Measurements from ENCODE around the gene ZNF471. TPM values are rescaled to one million over a fixed set of nuclear protein-coding genes. Genes with fewer than 3 reads are reported as not detected.

ZNF471 gene
- total RNA-seq, 1 experiment from 2014 or later, result not detected

GRCh38 chr19:56562766-56563165 lies 55.1 kb downstream of the ZNF471 start:
- POLR2A ChIA-PET, result no interaction called here
- intact Hi-C loops (cut with micrococcal nuclease), result no loop called here
- no peak for TF ChIP-seq CTCF (IDR thresholded peaks at IDR 0.05; ENCODE audit: unreplicated experiment)
- BruUV-seq (replicated peaks), result no TSS peak
- no peak for DNase-seq (ENCODE audit: unreplicated experiment)
- Mint-ChIP-seq H3K9me3 (ENCODE audit: unreplicated experiment) (peaks cover 44% of the 10 kb centered on the region), H3K36me3 (ENCODE audit: insufficient read depth, unreplicated experiment) (no peaks in the 10 kb centered on the region), H3K4me3 (ENCODE audit: unreplicated experiment) (no peak overlapping the region), H3K27me3 (ENCODE audit: insufficient read depth, unreplicated experiment) (no peaks in the 10 kb centered on the region), H3K27ac (ENCODE audit: low read depth, unreplicated experiment) (no peak overlapping the region), H3K4me1 (ENCODE audit: insufficient read depth, unreplicated experiment) (no peaks in the 10 kb centered on the region)
- CTCF ChIA-PET, result no interaction called here

GRCh38 chr19:56566904-56567273 lies 59.2 kb downstream of the ZNF471 start:
- no TSS peak for BruUV-seq (replicated peaks)
- Mint-ChIP-seq H3K27ac (ENCODE audit: low read depth, unreplicated experiment) (no peak overlapping the region), H3K9me3 (ENCODE audit: unreplicated experiment) (peaks cover 28% of the 10 kb centered on the region)

GRCh38 chr19:56567274-56568120 lies 59.8 kb downstream of the ZNF471 start, which contains the start of gene ZNF470:
ZNF470 (plus strand) TSS chr19:56567468; CDS start chr19:56570312, 2,844 bp downstream.
- POLR2A ChIA-PET, result no interaction called here
- intact Hi-C loops (cut with micrococcal nuclease), result no loop called here

More at GRCh38 chr19:56566904-56567273, 59.2 kb downstream of the ZNF471 start:
- Mint-ChIP-seq H3K27me3 (ENCODE audit: insufficient read depth, unreplicated experiment) (no peaks in the 10 kb centered on the region), H3K4me3 (ENCODE audit: unreplicated experiment) (peak overlapping the region; percentile 69), H3K4me1 (ENCODE audit: insufficient read depth, unreplicated experiment) (no peaks in the 10 kb centered on the region), H3K36me3 (ENCODE audit: insufficient read depth, unreplicated experiment) (no peaks in the 10 kb centered on the region)
- ChIA-PET CTCF (no interaction called here), POLR2A (no interaction called here)
- no peak for TF ChIP-seq CTCF (IDR thresholded peaks at IDR 0.05; ENCODE audit: unreplicated experiment)
- no peak for DNase-seq (ENCODE audit: unreplicated experiment)
- intact Hi-C loops (cut with micrococcal nuclease), result no loop called here

GRCh38 chr19:56572589-56572988 lies 64.9 kb downstream of the ZNF471 start:
- Mint-ChIP-seq H3K36me3 (ENCODE audit: insufficient read depth, unreplicated experiment) (no peaks in the 10 kb centered on the region), H3K4me1 (ENCODE audit: insufficient read depth, unreplicated experiment) (no peaks in the 10 kb centered on the region), H3K27me3 (ENCODE audit: insufficient read depth, unreplicated experiment) (no peaks in the 10 kb centered on the region), H3K9me3 (ENCODE audit: unreplicated experiment) (peaks cover 13% of the 10 kb centered on the region), H3K27ac (ENCODE audit: low read depth, unreplicated experiment) (no peak overlapping the region), H3K4me3 (ENCODE audit: unreplicated experiment) (no peak overlapping the region)
- TF ChIP-seq CTCF (IDR thresholded peaks at IDR 0.05; ENCODE audit: unreplicated experiment), result no peak
- BruUV-seq (replicated peaks), result no TSS peak
- no peak for DNase-seq (ENCODE audit: unreplicated experiment)
- intact Hi-C loops (cut with micrococcal nuclease), result no loop called here
- CTCF ChIA-PET, result no interaction called here
- POLR2A ChIA-PET, result no interaction called here

More at GRCh38 chr19:56567274-56568120, 59.8 kb downstream of the ZNF471 start, which contains the start of gene ZNF470:
- CTCF ChIA-PET, result no interaction called here
- Mint-ChIP-seq H3K9me3 (ENCODE audit: unreplicated experiment) (peaks cover 30% of the 10 kb centered on the region), H3K27ac (ENCODE audit: low read depth, unreplicated experiment) (no peak within 1 kb of the TSS), H3K4me3 (ENCODE audit: unreplicated experiment) (peak within 1 kb of the TSS; percentile 69), H3K4me1 (ENCODE audit: insufficient read depth, unreplicated experiment) (no peaks in the 10 kb centered on the region), H3K27me3 (ENCODE audit: insufficient read depth, unreplicated experiment) (no peaks in the 10 kb centered on the region), H3K36me3 (ENCODE audit: insufficient read depth, unreplicated experiment) (no peaks in the 10 kb centered on the region)
- BruUV-seq (replicated peaks), result no TSS peak
- DNase-seq (ENCODE audit: unreplicated experiment), result no peak
- TF ChIP-seq CTCF (IDR thresholded peaks at IDR 0.05; ENCODE audit: unreplicated experiment), result no peak

All from MCF 10A (cell line).